ENCODE measurements around the gene HECTD1. TPM values are rescaled to one million over a fixed set of nuclear protein-coding genes. Genes with fewer than 3 reads are reported as not detected.
"Not testable (repeated sequence)": the region's sequence is repeated elsewhere in the genome, so short reads cannot be mapped to it uniquely, and the experiment has no call there.

Gene HECTD1
- total RNA-seq, 2 donors from 2014 or later = 115 to 124 TPM

GRCh38 chr14:31201111-31201510 is 6.5 kb downstream of the HECTD1 start:
- ATAC-seq (replicated peaks in 1 of 2) = no peak
- DNase-seq = no peak
- Mint-ChIP-seq H3K9me3 (no peaks in the 10 kb centered on the region), H3K27ac (no peak overlapping the region), H3K27me3 (ENCODE audit: low read depth) (no peaks in the 10 kb centered on the region), H3K4me3 (no peak overlapping the region), H3K36me3 (ENCODE audit: insufficient read depth in 2 of 2) (peaks cover 13 to 31% of the 10 kb centered on the region in 2 donors), H3K4me1 (ENCODE audit: low read depth) (peaks cover 56% of the 10 kb centered on the region)

GRCh38 chr14:31200702-31200990 is 6.9 kb downstream of the HECTD1 start:
- no peaks in the 10 kb centered on the region for H3K27me3 Mint-ChIP-seq (ENCODE audit: low read depth)
- peaks cover 12 to 31% of the 10 kb centered on the region in 2 donors for H3K36me3 Mint-ChIP-seq (ENCODE audit: insufficient read depth in 2 of 2)
- no peak overlapping the region for H3K4me3 Mint-ChIP-seq
- H3K27ac Mint-ChIP-seq = peak overlapping the region; percentile 10
- H3K4me1 Mint-ChIP-seq (ENCODE audit: low read depth) = peaks cover 54% of the 10 kb centered on the region
- ATAC-seq (replicated peaks in 1 of 2) = no peak
- DNase-seq = no peak
- no peaks in the 10 kb centered on the region for H3K9me3 Mint-ChIP-seq

GRCh38 chr14:31197671-31198070 is 9.9 kb downstream of the HECTD1 start:
- no peak overlapping the region for H3K4me3 Mint-ChIP-seq
- ATAC-seq (replicated peaks in 1 of 2) (no peak), DNase-seq (no peak)
- no peaks in the 10 kb centered on the region for H3K27me3 Mint-ChIP-seq (ENCODE audit: low read depth)
- H3K9me3 Mint-ChIP-seq = no peaks in the 10 kb centered on the region
- peaks cover 48% of the 10 kb centered on the region for H3K4me1 Mint-ChIP-seq (ENCODE audit: low read depth)
- H3K36me3 Mint-ChIP-seq (ENCODE audit: insufficient read depth in 2 of 2) = peaks cover 8 to 20% of the 10 kb centered on the region in 2 donors
- no peak overlapping the region for H3K27ac Mint-ChIP-seq

- Mint-ChIP-seq H3K27me3 (ENCODE audit: low read depth) (no peaks in the 10 kb centered on the region), H3K27ac (no peak overlapping the region), H3K9me3 (no peaks in the 10 kb centered on the region), H3K4me3 (no peak overlapping the region), H3K36me3 (ENCODE audit: insufficient read depth in 2 of 2) (peaks cover 8 to 23% of the 10 kb centered on the region in 2 donors), H3K4me1 (ENCODE audit: low read depth) (peaks cover 50% of the 10 kb centered on the region)
- DNase-seq (no peak), ATAC-seq (replicated peaks in 1 of 2) (no peak)
These were observed 10.6 kb downstream of the HECTD1 start for GRCh38 chr14:31196839-31197492.

GRCh38 chr14:31194661-31195060 is 12.9 kb downstream of the HECTD1 start:
- H3K27ac Mint-ChIP-seq = no peak overlapping the region
- no peak overlapping the region for H3K4me3 Mint-ChIP-seq
- no peak for ATAC-seq (replicated peaks in 1 of 2)
- H3K36me3 Mint-ChIP-seq (ENCODE audit: insufficient read depth in 2 of 2) = peaks cover 2 to 15% of the 10 kb centered on the region in 2 donors
- no peak for DNase-seq
- no peaks in the 10 kb centered on the region for H3K27me3 Mint-ChIP-seq (ENCODE audit: low read depth)
- H3K9me3 Mint-ChIP-seq = no peaks in the 10 kb centered on the region
- H3K4me1 Mint-ChIP-seq (ENCODE audit: low read depth) = peaks cover 40% of the 10 kb centered on the region

GRCh38 chr14:31194095-31194494 is 13.5 kb downstream of the HECTD1 start:
- Mint-ChIP-seq H3K4me1 (ENCODE audit: low read depth) (peaks cover 38% of the 10 kb centered on the region), H3K27ac (no peak overlapping the region), H3K4me3 (no peak overlapping the region), H3K27me3 (ENCODE audit: low read depth) (no peaks in the 10 kb centered on the region), H3K36me3 (ENCODE audit: insufficient read depth in 2 of 2) (peaks cover 2 to 14% of the 10 kb centered on the region in 2 donors), H3K9me3 (no peaks in the 10 kb centered on the region)
- ATAC-seq (replicated peaks in 1 of 2) (peak in 1 of 2 donors; percentile 36), DNase-seq (no peak)

- H3K27me3 Mint-ChIP-seq (ENCODE audit: low read depth) = not testable (repeated sequence)
- peaks cover 2 to 13% of the 10 kb centered on the region in 2 donors for H3K36me3 Mint-ChIP-seq (ENCODE audit: insufficient read depth in 2 of 2)
These were observed 15.0 kb downstream of the HECTD1 start for GRCh38 chr14:31192544-31192943.

GRCh38 chr14:31190717-31191263 is 16.8 kb downstream of the HECTD1 start:
- Mint-ChIP-seq H3K27me3 (ENCODE audit: low read depth) (no peaks in the 10 kb centered on the region), H3K4me3 (no peak overlapping the region), H3K9me3 (no peaks in the 10 kb centered on the region), H3K4me1 (ENCODE audit: low read depth) (peaks cover 20% of the 10 kb centered on the region), H3K27ac (no peak overlapping the region), H3K36me3 (ENCODE audit: insufficient read depth in 2 of 2) (peaks cover 5 to 15% of the 10 kb centered on the region in 2 donors)
- no peak for ATAC-seq (replicated peaks in 1 of 2)
- DNase-seq = no peak

More at GRCh38 chr14:31192544-31192943, 15.0 kb downstream of the HECTD1 start:
- H3K4me1 Mint-ChIP-seq (ENCODE audit: low read depth) = peaks cover 31% of the 10 kb centered on the region
- not testable (repeated sequence) for DNase-seq; H3K9me3 Mint-ChIP-seq; ATAC-seq (replicated peaks in 1 of 2); H3K4me3 Mint-ChIP-seq; H3K27ac Mint-ChIP-seq

- Mint-ChIP-seq H3K27ac (no peak overlapping the region), H3K4me3 (no peak overlapping the region), H3K9me3 (no peaks in the 10 kb centered on the region), H3K4me1 (ENCODE audit: low read depth) (peaks cover 20% of the 10 kb centered on the region), H3K36me3 (ENCODE audit: insufficient read depth in 2 of 2) (peaks cover 5 to 18% of the 10 kb centered on the region in 2 donors), H3K27me3 (ENCODE audit: low read depth) (no peaks in the 10 kb centered on the region)
- ATAC-seq (replicated peaks in 1 of 2) = no peak
- no peak for DNase-seq
These were observed 17.4 kb downstream of the HECTD1 start for GRCh38 chr14:31190219-31190603.

GRCh38 chr14:31189346-31190218 is 18.0 kb downstream of the HECTD1 start:
- ATAC-seq (replicated peaks in 1 of 2) (no peak), DNase-seq (no peak)
- no peak overlapping the region for H3K4me3 Mint-ChIP-seq
- H3K36me3 Mint-ChIP-seq (ENCODE audit: insufficient read depth in 2 of 2) = peaks cover 5 to 20% of the 10 kb centered on the region in 2 donors
- no peaks in the 10 kb centered on the region for H3K27me3 Mint-ChIP-seq (ENCODE audit: low read depth)
- H3K4me1 Mint-ChIP-seq (ENCODE audit: low read depth) = peaks cover 14% of the 10 kb centered on the region
- no peak overlapping the region for H3K27ac Mint-ChIP-seq
- H3K9me3 Mint-ChIP-seq = no peaks in the 10 kb centered on the region

- Mint-ChIP-seq H3K27ac (no peak overlapping the region), H3K27me3 (ENCODE audit: low read depth) (no peaks in the 10 kb centered on the region), H3K4me3 (no peak overlapping the region), H3K4me1 (ENCODE audit: low read depth) (peaks cover 12% of the 10 kb centered on the region), H3K9me3 (no peaks in the 10 kb centered on the region), H3K36me3 (ENCODE audit: insufficient read depth in 2 of 2) (peaks cover 3 to 20% of the 10 kb centered on the region in 2 donors)
- ATAC-seq (replicated peaks in 1 of 2) = no peak
- DNase-seq = no peak
These were observed 18.8 kb downstream of the HECTD1 start for GRCh38 chr14:31188744-31189143.

GRCh38 chr14:31182016-31182415 is 25.6 kb downstream of the HECTD1 start:
- not testable (repeated sequence) for H3K27ac Mint-ChIP-seq; ATAC-seq (replicated peaks in 1 of 2); H3K27me3 Mint-ChIP-seq (ENCODE audit: low read depth); H3K4me3 Mint-ChIP-seq; DNase-seq; H3K4me1 Mint-ChIP-seq (ENCODE audit: low read depth); H3K9me3 Mint-ChIP-seq
- H3K36me3 Mint-ChIP-seq (ENCODE audit: insufficient read depth in 2 of 2) = peaks cover 5 to 16% of the 10 kb centered on the region in 2 donors

GRCh38 chr14:31181271-31181670 is 26.3 kb downstream of the HECTD1 start:
- H3K9me3 Mint-ChIP-seq = no peaks in the 10 kb centered on the region
- peaks cover 5 to 18% of the 10 kb centered on the region in 2 donors for H3K36me3 Mint-ChIP-seq (ENCODE audit: insufficient read depth in 2 of 2)
- no peak overlapping the region for H3K27ac Mint-ChIP-seq
- peaks cover 6% of the 10 kb centered on the region for H3K4me1 Mint-ChIP-seq (ENCODE audit: low read depth)
- H3K27me3 Mint-ChIP-seq (ENCODE audit: low read depth) = no peaks in the 10 kb centered on the region
- DNase-seq (no peak), ATAC-seq (replicated peaks in 1 of 2) (no peak)
- no peak overlapping the region for H3K4me3 Mint-ChIP-seq

Data from activated T-cell treated with anti-CD3 and anti-CD28 coated beads, Interleukin-2, amount 50 U/mL, for 72 hours (primary cell).